GM21786 (cell line): ENCODE data around the gene IGSF22.

ENCODE experiments used
- ATAC-seq: cut with Tn5 transposase; IDR thresholded peaks from one replicate; pipeline ENCODE4 v1.9.1; 2021; ENCODE audit not compliant: unreplicated experiment

The IGSF22 gene

GRCh38 chr11:18715476-18715875 is 10.5 kb downstream of the IGSF22 start:
- ATAC-seq: no peak

- no peak for ATAC-seq
Observed at GRCh38 chr11:18714443-18714780, 11.6 kb downstream of the IGSF22 start.

GRCh38 chr11:18713646-18714442 is 12.1 kb downstream of the IGSF22 start:
- ATAC-seq: no peak

GRCh38 chr11:18710545-18710944 is 15.4 kb downstream of the IGSF22 start:
- ATAC-seq: peak; percentile 42

GRCh38 chr11:18709414-18709813 is 16.6 kb downstream of the IGSF22 start:
- no peak for ATAC-seq

GRCh38 chr11:18707811-18708340 is 18.1 kb downstream of the IGSF22 start:
- no peak for ATAC-seq

GRCh38 chr11:18706330-18707243 is 19.4 kb downstream of the IGSF22 start:
- peak; percentile 58 for ATAC-seq

GRCh38 chr11:18705651-18706281 is 20.2 kb downstream of the IGSF22 start:
- ATAC-seq: no peak

- ATAC-seq: no peak
Observed at GRCh38 chr11:18704698-18705097, 21.3 kb downstream of the IGSF22 start.

GRCh38 chr11:18704045-18704645 is 21.8 kb downstream of the IGSF22 start:
- no peak for ATAC-seq

GRCh38 chr11:18703001-18703763 is 22.8 kb downstream of the IGSF22 start:
- ATAC-seq: no peak

- no peak for ATAC-seq
Observed at GRCh38 chr11:18701614-18702216, 24.3 kb downstream of the IGSF22 start.

- ATAC-seq: no peak
Observed at GRCh38 chr11:18700872-18701271, 25.1 kb downstream of the IGSF22 start.

- no peak for ATAC-seq
Observed at GRCh38 chr11:18700375-18700774, 25.6 kb downstream of the IGSF22 start.

GRCh38 chr11:18699848-18700261 is 26.1 kb downstream of the IGSF22 start:
- no peak for ATAC-seq

GRCh38 chr11:18699269-18699596 is 26.8 kb downstream of the IGSF22 start:
- no peak for ATAC-seq

GRCh38 chr11:18698341-18699268 is 27.4 kb downstream of the IGSF22 start, which contains the start of gene TMEM86A:
TMEM86A (plus strand) TSS chr11:18698779; CDS start chr11:18698887, 108 bp downstream.
- peak; percentile 88 for ATAC-seq

- ATAC-seq: no peak
Observed at GRCh38 chr11:18697576-18697975, 28.4 kb downstream of the IGSF22 start.
